HEK293 (cell line): ENCODE results near the gene STYX.

Experiments used
- CTCF ChIA-PET: fragments of 350-600 bp; formaldehyde crosslinking; extraction: SDS; loops from one replicate; lab custom pipeline; 2021; ENCODE audit warnings: antibody characterized with exemption; lab: Yijun Ruan, JAX
- POLR2A ChIA-PET: fragments of 300-600 bp; formaldehyde crosslinking; extraction: SDS; loops from one replicate; lab custom pipeline; 2020; ENCODE audit warnings: antibody characterized with exemption, inconsistent platforms; lab: Yijun Ruan, JAX
- H3K27ac ChIP-seq: fragments of 200-500 bp; sonication (Bioruptor generic); 2 replicates; pipeline ENCODE4 v1.5.1; 2014; ENCODE audit warnings: low read depth, low read length, control low read depth, inconsistent platforms; ENCODE audit errors: extremely low read depth
- H3K36me3 ChIP-seq, 2 experiments: fragments of 200-500 bp in 1 of 2; sonication (Bioruptor generic) in 1 of 2; 1 replicate in 1 of 2; 2 replicates in 1 of 2; pipeline ENCODE4 v1.5.1; 2014 to 2017; ENCODE audit warnings: inconsistent platforms in 2 of 2, low read length in 2 of 2; ENCODE audit not compliant: control insufficient read depth in 2 of 2, insufficient read depth in 1 of 2
- H3K4me1 ChIP-seq: fragments of 200-500 bp; sonication (Bioruptor generic); 2 replicates; pipeline ENCODE4 v1.5.1; 2014; ENCODE audit warnings: mild to moderate bottlenecking, low read length, inconsistent platforms; ENCODE audit not compliant: control insufficient read depth, insufficient read depth
- H3K4me3 ChIP-seq: 2 replicates; pipeline ENCODE4 v1.5.1; 2011; ENCODE audit warnings: low read depth, mild to moderate bottlenecking, control low read depth, low read length, moderate library complexity
- H3K9me3 ChIP-seq: fragments of 200-500 bp; sonication (Bioruptor generic); 2 replicates; pipeline ENCODE4 v1.5.1; 2014; ENCODE audit warnings: low read depth, low read length, inconsistent platforms; ENCODE audit not compliant: control insufficient read depth, insufficient read depth
- GLI2 ChIP-seq: fragments of 450-650 bp; formaldehyde crosslinking; IDR thresholded peaks from 2 replicates; pipeline ENCODE4; 2017; ENCODE audit warnings: missing biosample characterization, missing genetic modification characterization, low read depth, borderline replicate concordance
- KLF10 ChIP-seq: fragments of 450-650 bp; IDR thresholded peaks from 2 replicates; pipeline ENCODE4 v1.5.1; 2018; ENCODE audit warnings: missing biosample characterization, mild to moderate bottlenecking, missing genetic modification characterization
- MZF1 ChIP-seq: fragments of 450-650 bp; formaldehyde crosslinking; IDR thresholded peaks from 2 replicates; pipeline ENCODE4 v1.5.1; 2017; ENCODE audit warnings: missing biosample characterization, missing genetic modification characterization, borderline replicate concordance
- SCRT1 ChIP-seq: fragments of 450-650 bp; formaldehyde crosslinking; IDR thresholded peaks from 2 replicates; pipeline ENCODE4 v1.5.1; 2016; ENCODE audit warnings: missing biosample characterization, missing genetic modification characterization, borderline replicate concordance
- SCRT2 ChIP-seq: fragments of 450-650 bp; formaldehyde crosslinking; IDR thresholded peaks from 2 replicates; pipeline ENCODE4 v1.5.1; 2016; ENCODE audit warnings: missing biosample characterization, missing genetic modification characterization
- YY1 ChIP-seq: fragments of 450-650 bp; formaldehyde crosslinking; IDR thresholded peaks from 2 replicates; pipeline ENCODE4 v1.5.1; 2018; ENCODE audit warnings: missing biosample characterization, missing genetic modification characterization
- YY2 ChIP-seq: fragments of 450-650 bp; formaldehyde crosslinking; IDR thresholded peaks from 2 replicates; pipeline ENCODE4 v1.5.1; 2016; ENCODE audit warnings: missing biosample characterization, missing genetic modification characterization
- ZBTB17 ChIP-seq: fragments of 450-650 bp; formaldehyde crosslinking; IDR thresholded peaks from 2 replicates; pipeline ENCODE4 v1.5.1; 2016; ENCODE audit warnings: missing biosample characterization, missing genetic modification characterization
- ZEB2 ChIP-seq: fragments of 450-650 bp; formaldehyde crosslinking; IDR thresholded peaks from 2 replicates; pipeline ENCODE4 v1.5.1; 2016; ENCODE audit warnings: missing biosample characterization, missing genetic modification characterization
- ZFP37 ChIP-seq: fragments of 450-650 bp; formaldehyde crosslinking; IDR thresholded peaks from 2 replicates; pipeline ENCODE4 v1.5.1; 2016; ENCODE audit warnings: missing biosample characterization, missing genetic modification characterization
- ZNF121 ChIP-seq: fragments of 450-650 bp; formaldehyde crosslinking; IDR thresholded peaks from 2 replicates; pipeline ENCODE4 v1.5.1; 2016; ENCODE audit warnings: missing biosample characterization, missing genetic modification characterization
- ZNF223 ChIP-seq: fragments of 450-650 bp; formaldehyde crosslinking; IDR thresholded peaks from 2 replicates; pipeline ENCODE4 v1.5.1; 2016; ENCODE audit warnings: missing biosample characterization, missing genetic modification characterization
- ZNF23 ChIP-seq: fragments of 450-650 bp; formaldehyde crosslinking; IDR thresholded peaks from 2 replicates; pipeline ENCODE4 v1.5.1; 2016; ENCODE audit warnings: missing biosample characterization, missing genetic modification characterization, borderline replicate concordance
- ZNF292 ChIP-seq: fragments of 450-650 bp; formaldehyde crosslinking; IDR thresholded peaks from 2 replicates; pipeline ENCODE4 v1.5.1; 2016; ENCODE audit warnings: low read depth, missing biosample characterization, missing genetic modification characterization, borderline replicate concordance
- ZNF335 ChIP-seq: fragments of 450-650 bp; formaldehyde crosslinking; conservative IDR thresholded peaks from 2 replicates; pipeline ENCODE4 v1.5.1; 2016; ENCODE audit warnings: missing biosample characterization, missing genetic modification characterization
- ZNF521 ChIP-seq: fragments of 450-650 bp; formaldehyde crosslinking; IDR thresholded peaks from 2 replicates; pipeline ENCODE4 v1.5.1; 2017; ENCODE audit warnings: missing biosample characterization, mild to moderate bottlenecking, missing genetic modification characterization
- ZNF548 ChIP-seq: fragments of 450-650 bp; formaldehyde crosslinking; IDR thresholded peaks from 2 replicates; pipeline ENCODE4 v1.5.1; 2016; ENCODE audit warnings: missing biosample characterization, missing genetic modification characterization
- ZNF585B ChIP-seq: fragments of 450-650 bp; formaldehyde crosslinking; IDR thresholded peaks from 2 replicates; pipeline ENCODE4 v1.5.1; 2016; ENCODE audit warnings: missing biosample characterization, missing genetic modification characterization
- ZNF600 ChIP-seq: fragments of 450-650 bp; formaldehyde crosslinking; IDR thresholded peaks from 2 replicates; pipeline ENCODE4 v1.5.1; 2016; ENCODE audit warnings: missing biosample characterization, missing genetic modification characterization
- ZNF623 ChIP-seq: fragments of 450-650 bp; formaldehyde crosslinking; IDR thresholded peaks from 2 replicates; pipeline ENCODE4 v1.5.1; 2016; ENCODE audit warnings: missing biosample characterization, missing genetic modification characterization
- ZNF624 ChIP-seq: fragments of 450-650 bp; formaldehyde crosslinking; IDR thresholded peaks from 2 replicates; pipeline ENCODE4 v1.5.1; 2017; ENCODE audit warnings: missing biosample characterization, missing genetic modification characterization
- ZNF660 ChIP-seq: fragments of 450-650 bp; IDR thresholded peaks from 2 replicates; pipeline ENCODE4 v1.5.1; 2018; ENCODE audit warnings: missing biosample characterization, mild to moderate bottlenecking, missing genetic modification characterization
- TF ChIP-seq, protein P1 (sequence below): fragments of 450-650 bp; formaldehyde crosslinking; IDR thresholded peaks from 2 replicates; pipeline ENCODE4 v1.5.1; 2017; ENCODE audit warnings: missing biosample characterization, missing genetic modification characterization
- TF ChIP-seq, protein P2 (sequence below): fragments of 450-650 bp; formaldehyde crosslinking; IDR thresholded peaks from 2 replicates; pipeline ENCODE4 v1.5.1; 2016; ENCODE audit warnings: missing biosample characterization, missing genetic modification characterization
- TF ChIP-seq, protein P3 (sequence below): fragments of 450-650 bp; formaldehyde crosslinking; IDR thresholded peaks from 2 replicates; pipeline ENCODE4 v1.5.1; 2016; ENCODE audit warnings: missing biosample characterization, missing genetic modification characterization
- TF ChIP-seq, protein P4 (sequence below): fragments of 450-650 bp; formaldehyde crosslinking; IDR thresholded peaks from 2 replicates; pipeline ENCODE4 v1.5.1; 2016; ENCODE audit warnings: missing biosample characterization, missing genetic modification characterization
- TF ChIP-seq, protein P5 (sequence below): fragments of 450-650 bp; formaldehyde crosslinking; IDR thresholded peaks from 2 replicates; pipeline ENCODE4 v1.5.1; 2017; ENCODE audit warnings: missing biosample characterization, mild to moderate bottlenecking, missing genetic modification characterization, moderate library complexity

Gene STYX

DNA sequence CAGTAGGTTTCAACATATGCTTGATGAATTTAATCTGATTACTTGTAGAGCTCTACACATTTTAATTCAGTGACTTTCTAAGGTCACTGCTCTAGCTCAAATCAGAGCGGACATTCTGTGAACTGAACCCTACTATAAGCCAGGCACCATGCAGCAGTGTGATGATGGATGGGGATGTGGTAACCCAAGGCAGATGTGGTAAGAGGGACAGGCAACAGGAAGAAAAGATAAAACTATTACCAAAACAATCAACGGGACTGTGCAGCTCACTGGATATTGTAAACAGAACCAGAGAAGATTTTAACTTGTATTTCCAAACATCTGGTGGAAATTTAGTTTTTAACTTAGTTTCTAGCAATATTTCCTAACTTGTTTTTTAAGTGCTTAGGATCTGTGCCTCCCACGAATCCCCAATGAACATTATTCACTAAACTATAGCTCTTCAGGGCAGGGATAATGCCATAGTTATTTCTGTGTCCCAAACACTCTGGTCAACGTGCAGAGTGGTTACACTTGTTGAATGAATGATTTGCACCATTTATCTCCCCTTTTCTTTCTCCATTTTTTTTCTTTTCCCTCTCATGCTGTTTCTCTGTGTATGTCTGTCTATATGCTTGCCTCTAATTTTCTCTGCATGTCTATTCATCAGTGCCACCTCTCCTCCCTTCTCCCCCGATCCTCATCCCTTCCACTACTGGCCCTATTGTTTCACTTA is 37.6 kb upstream of the STYX start:
- Histone ChIP-seq H3K4me3 (no peak overlapping the region), H3K9me3 (no peaks in the 10 kb centered on the region), H3K27ac (no peak overlapping the region), H3K4me1 (peaks cover 22% of the 10 kb centered on the region), H3K36me3 (peaks cover 0 to 3% of the 10 kb centered on the region in 2 experiments; a peak in 1 of 3 replicates)
- CTCF ChIA-PET, result interaction anchor here (0.7 kb wide), 1 partner anchor 114 kb away, joined by 3 read pairs; no protein-coding TSS in a partner anchor
- POLR2A ChIA-PET, result interaction anchor here (0.8 kb wide), 1 partner anchor 141 kb away, joined by 3 read pairs; no protein-coding TSS in a partner anchor
- TF ChIP-seq ZNF600 (tag by site-specific recombination) (0 out of 2 replicates have a peak, but pooled peaks have one; percentile 18), SCRT1 (tag by site-specific recombination) (peak; percentile 70; the same call in 1 of the 2 replicates), ZNF121 (no peak), SCRT2 (tag by site-specific recombination) (peak; percentile 87), MZF1 (tag by site-specific recombination) (peak; percentile 50; the same call in 1 of the 2 replicates), YY1 (tag by site-specific recombination) (no peak)
- TF ChIP-seq, protein P1, sequence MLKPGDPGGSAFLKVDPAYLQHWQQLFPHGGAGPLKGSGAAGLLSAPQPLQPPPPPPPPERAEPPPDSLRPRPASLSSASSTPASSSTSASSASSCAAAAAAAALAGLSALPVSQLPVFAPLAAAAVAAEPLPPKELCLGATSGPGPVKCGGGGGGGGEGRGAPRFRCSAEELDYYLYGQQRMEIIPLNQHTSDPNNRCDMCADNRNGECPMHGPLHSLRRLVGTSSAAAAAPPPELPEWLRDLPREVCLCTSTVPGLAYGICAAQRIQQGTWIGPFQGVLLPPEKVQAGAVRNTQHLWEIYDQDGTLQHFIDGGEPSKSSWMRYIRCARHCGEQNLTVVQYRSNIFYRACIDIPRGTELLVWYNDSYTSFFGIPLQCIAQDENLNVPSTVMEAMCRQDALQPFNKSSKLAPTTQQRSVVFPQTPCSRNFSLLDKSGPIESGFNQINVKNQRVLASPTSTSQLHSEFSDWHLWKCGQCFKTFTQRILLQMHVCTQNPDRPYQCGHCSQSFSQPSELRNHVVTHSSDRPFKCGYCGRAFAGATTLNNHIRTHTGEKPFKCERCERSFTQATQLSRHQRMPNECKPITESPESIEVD (tag by site-specific recombination), result peak; percentile 42
- TF ChIP-seq, protein P2, sequence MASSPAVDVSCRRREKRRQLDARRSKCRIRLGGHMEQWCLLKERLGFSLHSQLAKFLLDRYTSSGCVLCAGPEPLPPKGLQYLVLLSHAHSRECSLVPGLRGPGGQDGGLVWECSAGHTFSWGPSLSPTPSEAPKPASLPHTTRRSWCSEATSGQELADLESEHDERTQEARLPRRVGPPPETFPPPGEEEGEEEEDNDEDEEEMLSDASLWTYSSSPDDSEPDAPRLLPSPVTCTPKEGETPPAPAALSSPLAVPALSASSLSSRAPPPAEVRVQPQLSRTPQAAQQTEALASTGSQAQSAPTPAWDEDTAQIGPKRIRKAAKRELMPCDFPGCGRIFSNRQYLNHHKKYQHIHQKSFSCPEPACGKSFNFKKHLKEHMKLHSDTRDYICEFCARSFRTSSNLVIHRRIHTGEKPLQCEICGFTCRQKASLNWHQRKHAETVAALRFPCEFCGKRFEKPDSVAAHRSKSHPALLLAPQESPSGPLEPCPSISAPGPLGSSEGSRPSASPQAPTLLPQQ (tag by site-specific recombination), result no peak

DNA sequence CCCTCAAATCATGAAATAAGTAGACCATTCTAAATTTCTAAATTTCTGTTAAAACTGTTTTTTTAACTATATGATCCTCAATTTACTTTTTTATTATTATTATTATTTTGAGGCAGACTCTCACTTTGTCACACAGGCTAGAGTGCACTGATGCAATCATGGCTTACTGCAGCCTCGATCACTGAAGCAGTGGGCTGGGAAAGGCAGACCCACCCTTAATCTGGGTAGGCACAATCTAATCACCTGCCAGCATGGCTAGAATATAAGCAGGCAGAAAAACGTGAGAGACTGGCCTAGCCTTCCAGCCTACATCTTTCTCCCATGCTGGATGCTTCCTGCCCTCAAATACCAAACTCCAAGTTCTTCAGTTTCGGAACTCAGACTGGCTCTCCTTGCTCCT is 36.9 kb upstream of the STYX start:
- H3K36me3 ChIP-seq, result peaks cover 0 to 3% of the 10 kb centered on the region in 2 experiments; a peak in 1 of 3 replicates
- ChIA-PET POLR2A (no interaction called here), CTCF (no interaction called here)

DNA sequence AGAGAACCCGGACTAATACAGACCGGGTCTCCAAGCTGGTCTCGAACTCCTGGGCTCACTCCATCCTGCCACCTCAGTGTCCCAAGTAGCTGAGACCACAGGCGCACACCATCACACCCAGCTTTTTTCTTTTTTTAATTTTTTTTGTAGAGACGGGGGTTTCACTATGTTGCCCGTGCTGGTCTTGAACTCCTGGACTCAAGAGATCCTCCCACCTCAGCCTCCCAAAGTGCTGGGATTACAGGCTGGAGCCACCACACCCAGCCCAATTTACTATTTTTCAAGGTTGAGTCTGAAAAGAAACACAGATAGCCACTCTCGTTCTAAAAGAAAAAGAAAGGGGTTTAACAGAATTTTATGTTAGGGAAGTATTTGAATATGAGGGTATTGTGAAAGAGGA is 36.4 kb upstream of the STYX start:
- Histone ChIP-seq H3K36me3 (peaks cover 0 to 3% of the 10 kb centered on the region in 2 experiments; a peak in 1 of 3 replicates), H3K27ac (no peak overlapping the region), H3K9me3 (no peaks in the 10 kb centered on the region), H3K4me3 (no peak overlapping the region), H3K4me1 (peaks cover 18% of the 10 kb centered on the region)
- TF ChIP-seq, protein P3, sequence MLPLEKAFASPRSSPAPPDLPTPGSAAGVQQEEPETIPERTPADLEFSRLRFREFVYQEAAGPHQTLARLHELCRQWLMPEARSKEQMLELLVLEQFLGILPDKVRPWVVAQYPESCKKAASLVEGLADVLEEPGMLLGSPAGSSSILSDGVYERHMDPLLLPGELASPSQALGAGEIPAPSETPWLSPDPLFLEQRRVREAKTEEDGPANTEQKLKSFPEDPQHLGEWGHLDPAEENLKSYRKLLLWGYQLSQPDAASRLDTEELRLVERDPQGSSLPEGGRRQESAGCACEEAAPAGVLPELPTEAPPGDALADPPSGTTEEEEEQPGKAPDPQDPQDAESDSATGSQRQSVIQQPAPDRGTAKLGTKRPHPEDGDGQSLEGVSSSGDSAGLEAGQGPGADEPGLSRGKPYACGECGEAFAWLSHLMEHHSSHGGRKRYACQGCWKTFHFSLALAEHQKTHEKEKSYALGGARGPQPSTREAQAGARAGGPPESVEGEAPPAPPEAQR (tag by site-specific recombination), result no peak
- TF ChIP-seq YY2 (no peak), ZNF624 (tag by site-specific recombination) (no peak), KLF10 (no peak), GLI2 (tag by site-specific recombination) (no peak), ZNF335 (tag by site-specific recombination) (no peak), ZNF292 (tag by site-specific recombination) (no peak), ZNF600 (tag by site-specific recombination) (no peak), ZNF623 (tag by site-specific recombination) (no peak), ZFP37 (tag by site-specific recombination) (no peak), ZNF548 (tag by site-specific recombination) (no peak)
- TF ChIP-seq, protein P4, sequence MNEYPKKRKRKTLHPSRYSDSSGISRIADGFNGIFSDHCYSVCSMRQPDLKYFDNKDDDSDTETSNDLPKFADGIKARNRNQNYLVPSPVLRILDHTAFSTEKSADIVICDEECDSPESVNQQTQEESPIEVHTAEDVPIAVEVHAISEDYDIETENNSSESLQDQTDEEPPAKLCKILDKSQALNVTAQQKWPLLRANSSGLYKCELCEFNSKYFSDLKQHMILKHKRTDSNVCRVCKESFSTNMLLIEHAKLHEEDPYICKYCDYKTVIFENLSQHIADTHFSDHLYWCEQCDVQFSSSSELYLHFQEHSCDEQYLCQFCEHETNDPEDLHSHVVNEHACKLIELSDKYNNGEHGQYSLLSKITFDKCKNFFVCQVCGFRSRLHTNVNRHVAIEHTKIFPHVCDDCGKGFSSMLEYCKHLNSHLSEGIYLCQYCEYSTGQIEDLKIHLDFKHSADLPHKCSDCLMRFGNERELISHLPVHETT (tag by site-specific recombination), result no peak
- ChIA-PET POLR2A (no interaction called here), CTCF (interaction anchor here (0.8 to 1.0 kb wide), 2 partner anchors 12 to 14 kb away, joined by 3 to 4 read pairs; no protein-coding TSS in a partner anchor)

More for the DNA sequence above, 36.9 kb upstream of the STYX start:
- Histone ChIP-seq H3K9me3 (no peaks in the 10 kb centered on the region), H3K4me1 (peaks cover 18% of the 10 kb centered on the region), H3K27ac (no peak overlapping the region), H3K4me3 (no peak overlapping the region)
- TF ChIP-seq ZBTB17 (peak; percentile 23; the same call in 1 of the 2 replicates), ZNF223 (no peak), ZNF585B (no peak), ZNF660 (tag by site-specific recombination) (0 out of 2 replicates have a peak, but pooled peaks have one; percentile 16), ZNF23 (tag by site-specific recombination) (no peak), ZNF521 (tag by site-specific recombination) (no peak), ZEB2 (tag by site-specific recombination) (no peak)
- TF ChIP-seq, protein P5, sequence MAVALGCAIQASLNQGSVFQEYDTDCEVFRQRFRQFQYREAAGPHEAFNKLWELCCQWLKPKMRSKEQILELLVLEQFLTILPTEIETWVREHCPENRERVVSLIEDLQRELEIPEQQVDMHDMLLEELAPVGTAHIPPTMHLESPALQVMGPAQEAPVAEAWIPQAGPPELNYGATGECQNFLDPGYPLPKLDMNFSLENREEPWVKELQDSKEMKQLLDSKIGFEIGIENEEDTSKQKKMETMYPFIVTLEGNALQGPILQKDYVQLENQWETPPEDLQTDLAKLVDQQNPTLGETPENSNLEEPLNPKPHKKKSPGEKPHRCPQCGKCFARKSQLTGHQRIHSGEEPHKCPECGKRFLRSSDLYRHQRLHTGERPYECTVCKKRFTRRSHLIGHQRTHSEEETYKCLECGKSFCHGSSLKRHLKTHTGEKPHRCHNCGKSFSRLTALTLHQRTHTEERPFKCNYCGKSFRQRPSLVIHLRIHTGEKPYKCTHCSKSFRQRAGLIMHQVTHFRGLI, result no peak
